HT-29 (cell line): ENCODE results near the gene CNNM3. TPM values are rescaled to one million over a fixed set of nuclear protein-coding genes. Genes with fewer than 3 reads are reported as not detected.
A peak's percentile ranks its signal among the peaks of the same experiment; 100 is the strongest.
"Not testable (repeated sequence)": the region's sequence is repeated elsewhere in the genome, so short reads cannot be mapped to it uniquely, and the experiment has no call there.

Experiments used
- DNase-seq: peaks from one replicate; pipeline ENCODE4 v3.0.0-alpha.2; 2015; ENCODE audit warnings: low spot score
- total RNA-seq: library from RNA; depleted of rRNA; stranded (reverse); fragments of >200 nt; shearing (Covaris generic); gene quantifications from 2 replicates; pipeline ENCODE4 v1.2.3, GENCODE V29; 2014

CNNM3 gene
- total RNA-seq, 1 experiment from 2014 or later, result 21.2 TPM

DNA sequence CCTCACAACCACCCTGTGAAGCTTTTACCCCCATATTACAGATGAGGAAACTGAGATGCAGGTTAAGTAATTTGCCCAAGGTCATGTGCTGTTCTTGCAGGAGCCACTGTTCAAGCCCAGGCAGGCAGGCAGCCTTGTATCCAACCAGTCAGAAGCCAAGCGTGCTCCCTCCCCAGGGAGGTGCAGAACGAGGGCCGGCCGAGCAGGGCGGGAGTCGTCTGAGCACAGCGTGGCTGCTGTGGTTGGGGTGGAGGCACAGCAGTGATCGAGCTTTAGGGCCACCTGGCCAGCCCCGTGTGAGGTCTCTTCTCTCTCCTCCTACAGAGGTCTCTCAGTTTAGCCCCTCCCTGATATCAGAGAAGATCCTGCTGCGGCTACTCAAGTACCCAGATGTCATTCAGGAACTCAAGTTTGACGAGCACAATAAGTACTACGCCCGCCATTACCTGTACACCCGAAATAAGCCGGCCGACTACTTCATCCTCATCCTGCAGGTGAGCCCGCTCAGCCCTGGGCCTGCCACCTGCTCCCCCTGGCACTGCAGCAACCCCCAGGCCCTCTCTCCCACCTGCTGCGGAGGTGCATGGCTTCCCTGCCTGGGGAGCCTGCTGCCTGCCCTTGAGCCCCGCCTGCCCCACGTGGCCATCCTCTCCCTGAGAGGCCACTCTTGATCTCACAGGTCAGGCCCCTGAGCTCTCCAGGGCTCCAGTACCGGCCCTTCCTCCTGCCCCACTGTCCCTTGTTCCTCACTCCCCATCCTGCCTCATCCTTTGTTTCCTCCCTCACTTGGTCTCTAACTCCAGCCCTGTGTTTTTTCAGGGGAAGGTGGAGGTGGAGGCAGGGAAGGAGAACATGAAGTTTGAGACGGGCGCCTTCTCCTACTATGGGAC, 17.1 kb upstream of the CNNM3 start:
- DNase-seq, result no peak

DNA sequence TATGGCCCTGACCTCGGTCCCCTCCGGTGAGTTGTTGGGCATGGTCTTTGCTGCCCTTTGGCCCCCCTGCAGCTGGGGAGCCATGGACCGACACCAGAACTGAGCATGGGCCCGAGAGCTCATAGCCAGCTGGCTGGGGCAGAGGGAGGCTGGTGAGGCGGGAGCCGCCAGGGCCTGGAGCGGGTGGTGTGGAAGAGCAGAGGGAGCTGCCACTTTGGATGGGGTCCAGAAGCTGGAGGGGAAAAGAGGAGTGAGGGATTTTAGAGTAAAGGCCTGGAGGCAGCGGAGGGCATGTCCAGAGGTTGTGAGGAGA, 16.5 kb upstream of the CNNM3 start:
- no peak for DNase-seq

DNA sequence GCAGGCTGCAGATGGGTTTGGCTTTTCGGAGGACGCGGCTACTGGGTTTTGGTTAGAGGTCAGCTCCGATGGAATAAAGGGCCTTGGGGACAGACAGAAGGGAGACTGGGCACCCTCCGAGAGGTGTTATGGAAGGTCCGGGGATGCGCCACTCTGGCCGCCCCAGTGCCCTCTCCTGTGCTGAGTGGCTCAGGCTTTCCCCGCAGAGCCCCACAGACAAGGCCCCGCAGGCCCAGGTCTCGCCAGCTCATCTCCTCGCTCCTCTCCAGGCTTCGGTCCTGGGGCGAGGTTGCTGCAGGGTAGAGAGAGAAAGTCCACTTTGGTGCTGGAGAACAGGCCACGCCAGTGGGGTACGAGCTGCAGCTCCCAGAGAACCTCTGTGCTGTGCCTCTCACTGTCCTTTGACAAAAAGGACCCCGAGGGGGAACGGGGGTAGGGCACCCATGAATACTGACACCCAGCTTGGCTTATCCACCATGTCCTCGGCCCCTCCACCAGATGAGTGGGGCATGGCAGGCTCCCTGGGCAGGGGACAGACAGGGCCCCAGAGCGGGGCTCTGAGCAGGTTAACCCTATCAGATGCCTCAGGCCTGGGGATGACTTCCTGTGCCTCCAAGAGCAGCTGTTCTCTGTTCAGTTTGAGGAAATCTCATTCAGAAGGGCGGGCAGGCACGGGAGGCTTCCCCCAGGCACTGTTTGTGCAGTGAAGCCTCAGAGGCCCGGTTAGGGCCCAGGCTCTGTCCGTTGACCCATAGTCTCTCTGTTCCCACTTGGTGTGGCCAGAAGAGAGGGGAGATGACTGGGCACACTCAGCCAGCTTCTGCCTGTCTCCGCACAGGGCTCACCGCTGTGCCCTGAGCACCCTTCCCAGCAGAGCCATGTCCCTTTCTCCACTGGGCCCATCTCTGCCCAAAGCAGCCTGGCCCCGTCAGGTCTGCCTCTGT, 15.7 kb upstream of the CNNM3 start:
- no peak for DNase-seq

GRCh38 chr2:96801005-96801785, 14.9 kb upstream of the CNNM3 start:
- peak; percentile 81 for DNase-seq

GRCh38 chr2:96801786-96802595, 14.1 kb upstream of the CNNM3 start:
- DNase-seq, result no peak

GRCh38 chr2:96802721-96803120, 13.3 kb upstream of the CNNM3 start:
- DNase-seq, result no peak

DNA sequence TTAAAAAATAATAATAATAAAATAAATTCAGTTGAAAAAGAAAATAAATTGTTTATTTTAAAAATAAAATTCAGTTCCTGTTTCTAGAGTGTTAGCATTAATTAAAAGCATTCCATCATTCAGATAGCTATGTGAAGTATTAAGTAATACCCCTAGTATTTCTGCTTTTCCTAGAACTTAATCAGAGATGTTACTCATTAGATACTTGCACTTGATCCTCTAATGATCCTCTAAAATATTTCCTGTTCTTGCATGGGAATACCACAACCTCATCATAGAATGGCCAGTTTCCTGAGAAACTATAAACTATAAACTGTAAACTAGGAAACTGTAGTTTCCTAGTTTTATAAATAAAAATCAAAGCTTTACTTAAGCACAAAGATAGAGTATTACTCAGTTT, 11.1 kb upstream of the CNNM3 start:
- DNase-seq, result no peak

DNA sequence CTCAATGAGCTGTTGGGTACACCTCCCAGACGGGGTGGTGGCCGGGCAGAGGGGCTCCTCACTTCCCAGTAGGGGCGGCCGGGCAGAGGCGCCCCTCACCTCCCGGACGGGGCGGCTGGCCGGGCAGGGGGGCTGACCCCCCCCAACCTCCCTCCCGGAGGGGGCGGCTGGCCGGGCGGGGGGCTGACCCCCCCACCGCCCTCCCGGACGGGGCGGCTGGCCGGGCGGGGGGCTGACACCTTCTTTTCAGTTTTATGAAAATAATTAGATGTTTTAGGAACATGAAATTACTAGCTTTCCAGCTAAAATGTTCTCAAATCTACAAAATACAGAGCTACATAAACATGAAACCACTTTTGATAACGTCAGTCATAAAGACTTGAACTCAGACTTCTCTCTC, 10.1 kb upstream of the CNNM3 start:
- DNase-seq, result not testable (repeated sequence)

DNA sequence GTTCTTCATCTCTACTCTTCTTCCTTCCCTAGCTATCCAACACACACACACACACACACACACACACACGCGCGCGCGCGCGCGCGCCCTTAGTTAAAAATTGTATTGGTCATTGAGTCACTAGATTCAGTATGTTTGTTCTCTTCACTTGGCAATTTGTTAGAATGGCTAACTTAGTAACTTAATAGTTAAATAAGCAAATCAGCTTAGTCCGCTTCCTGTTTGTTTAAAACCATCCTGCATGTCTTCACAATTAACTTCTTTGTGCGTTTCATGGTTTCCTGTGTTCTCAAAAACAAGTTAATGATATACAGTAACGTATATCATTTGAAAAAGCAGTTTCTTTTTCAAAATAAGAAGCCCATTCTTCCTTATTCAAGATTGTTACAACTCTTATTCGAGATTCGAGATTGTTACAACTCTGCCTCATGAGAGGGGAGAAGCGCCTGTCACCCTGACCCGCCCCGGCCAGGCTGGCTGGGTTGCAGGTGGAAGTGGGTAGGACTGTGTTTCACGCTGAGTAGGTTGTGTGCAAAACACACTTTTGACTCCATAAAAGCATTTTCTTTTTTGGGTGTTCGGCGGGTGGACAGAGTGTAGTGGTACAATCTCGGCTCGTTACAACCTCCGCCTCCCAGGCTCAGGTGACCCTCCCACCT, 9.5 kb upstream of the CNNM3 start:
- peak; percentile 59 for DNase-seq

DNA sequence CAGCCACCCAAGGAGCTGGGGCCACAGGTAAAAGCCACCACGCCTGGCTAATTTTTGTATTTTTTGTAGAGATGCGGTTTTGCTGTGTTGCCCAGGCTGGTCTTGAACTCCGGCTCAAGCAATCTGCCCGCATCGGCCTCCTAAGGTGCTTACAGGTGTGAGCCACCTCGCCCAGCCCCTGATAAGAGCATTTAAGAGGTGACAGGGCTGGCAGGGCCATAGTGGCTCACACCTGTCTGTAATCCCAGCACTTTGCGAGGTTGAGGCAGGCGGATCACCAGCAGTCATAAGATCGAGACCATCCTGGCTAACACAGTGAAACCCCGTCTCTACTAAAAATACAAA, 9.0 kb upstream of the CNNM3 start:
- no peak for DNase-seq

GRCh38 chr2:96808176-96808837, 7.8 kb upstream of the CNNM3 start:
- DNase-seq, result no peak

DNA sequence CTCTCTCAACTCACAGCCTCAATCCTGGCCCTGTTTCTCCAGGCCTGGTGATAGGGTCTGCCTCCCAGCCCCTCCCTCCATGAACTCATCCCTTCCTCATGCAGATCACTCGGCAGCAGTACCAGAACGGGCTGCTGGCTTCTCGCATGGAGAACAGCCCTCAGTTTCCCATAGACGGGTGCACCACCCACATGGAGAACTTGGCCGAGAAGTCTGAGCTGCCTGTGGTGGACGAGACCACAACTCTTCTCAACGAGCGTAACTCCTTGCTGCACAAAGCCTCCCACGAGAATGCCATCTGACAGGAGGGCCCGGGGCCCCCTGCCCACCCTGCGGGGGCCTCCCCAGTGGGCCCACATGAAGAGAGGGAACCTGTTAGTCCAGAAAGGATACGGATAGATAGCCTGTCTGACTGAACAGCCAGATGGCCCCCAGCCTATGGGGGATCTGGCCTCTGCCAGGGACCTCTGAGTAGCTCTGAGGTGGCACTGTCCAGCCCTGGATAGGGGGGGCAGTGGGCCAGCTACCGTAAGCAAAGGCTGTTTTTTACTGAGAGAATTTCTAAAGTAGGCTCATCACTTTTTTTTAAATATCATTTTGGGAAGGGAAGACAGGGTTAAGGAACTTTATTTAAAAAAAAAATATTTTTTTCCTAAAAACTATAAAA, 6.7 kb upstream of the CNNM3 start:
- DNase-seq, result no peak

GRCh38 chr2:96809951-96810782, 5.9 kb upstream of the CNNM3 start:
- DNase-seq, result no peak

GRCh38 chr2:96810783-96811192, 5.3 kb upstream of the CNNM3 start:
- DNase-seq, result no peak

- no peak for DNase-seq
These were observed 4.2 kb upstream of the CNNM3 start for GRCh38 chr2:96811917-96812316.

DNA sequence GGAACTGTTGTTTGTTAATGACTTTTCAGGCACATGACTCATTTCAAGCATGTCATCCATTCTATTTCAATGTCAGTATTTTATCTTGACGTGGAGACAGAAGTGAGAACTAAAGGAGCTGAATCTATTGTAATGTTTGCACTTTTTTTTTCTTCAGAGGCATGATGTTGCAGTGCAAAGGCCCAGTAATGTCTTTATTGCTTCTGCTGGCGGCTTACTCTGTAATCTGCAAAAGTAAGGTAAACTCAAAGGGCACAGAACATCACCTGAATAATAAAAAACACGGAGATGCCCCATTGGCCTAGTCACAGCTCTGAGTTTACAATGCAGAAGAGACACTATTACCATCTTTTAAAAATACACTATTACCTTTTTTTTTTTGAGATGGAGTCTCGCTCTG, 2.4 kb upstream of the CNNM3 start:
- no peak for DNase-seq

DNA sequence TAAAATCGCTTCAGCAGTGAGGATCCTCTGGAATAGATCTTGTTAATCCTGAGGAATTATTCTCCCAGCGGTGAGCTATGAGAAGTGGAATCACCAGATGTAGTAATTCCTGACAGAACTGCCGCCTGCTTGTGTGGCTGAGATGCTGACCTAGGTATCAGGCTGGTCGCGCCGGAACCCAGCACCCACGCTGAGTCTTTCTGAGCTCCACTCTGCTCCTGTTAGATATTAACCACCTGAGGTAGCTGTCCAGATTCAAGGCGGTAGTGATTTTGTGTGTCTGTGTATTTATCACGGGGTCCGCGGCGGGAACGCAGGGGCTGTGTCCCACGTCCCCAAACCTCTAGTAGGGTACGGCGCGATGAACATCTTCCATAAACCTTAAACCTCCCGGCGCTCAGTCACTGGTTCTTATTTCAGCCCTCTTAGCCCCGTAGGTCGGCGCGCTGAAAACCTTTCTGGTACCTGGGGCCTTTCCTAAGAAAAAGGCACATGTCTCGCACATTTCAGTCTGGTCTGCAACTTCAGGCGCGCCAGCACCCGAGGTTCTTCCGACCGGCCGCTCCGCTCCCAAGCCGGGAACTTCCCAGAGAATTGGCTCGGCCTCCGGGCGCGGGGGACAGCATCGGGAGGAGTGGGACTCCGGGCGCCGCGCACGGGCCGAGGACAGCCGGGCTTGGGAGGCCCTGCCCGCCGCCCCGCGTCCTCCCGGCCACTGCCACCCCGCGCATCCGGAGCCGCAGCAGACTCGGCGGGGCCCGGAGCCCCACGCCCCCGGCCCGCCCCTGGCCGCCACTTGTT, 542 bp upstream of the CNNM3 start:
- DNase-seq, result peak; percentile 61
